CD4-positive, CD25-positive, alpha-beta regulatory T cell (primary cell): ENCODE data around the gene NVL. TPM values are rescaled to one million over a fixed set of nuclear protein-coding genes. Genes with fewer than 3 reads are reported as not detected.
"Not testable (repeated sequence)": the region's sequence is repeated elsewhere in the genome, so short reads cannot be mapped to it uniquely, and the experiment has no call there.

ENCODE experiments used
- ATAC-seq, 2 donors: fragments of 150-1000 bp; cut with Tn5 transposase; one replicate each; pipeline ENCODE4 v1.10.0; 2021; ENCODE audit warnings: low read depth in 2 of 2, moderate number of reproducible peaks in 2 of 2, moderate library complexity in 1 of 2
- DNase-seq, 3 donors: peaks; one replicate each; pipeline versions ENCODE4 v3.0.0 to v3.0.0-alpha.2; 2012 to 2022; ENCODE audit warnings: mixed read lengths in 1 of 3
- H3K27ac ChIP-seq: one replicate; pipeline ENCODE4 v1.7.0; 2013; ENCODE audit warnings: mild to moderate bottlenecking, low read length; ENCODE audit not compliant: insufficient read depth, poor library complexity, severe bottlenecking
- H3K27me3 ChIP-seq: one replicate; pipeline ENCODE4 v1.7.0; 2013; ENCODE audit warnings: low read length; ENCODE audit not compliant: control insufficient read depth, insufficient read depth
- H3K36me3 ChIP-seq: one replicate; pipeline ENCODE4 v1.7.0; 2013; ENCODE audit warnings: mild to moderate bottlenecking, low read length, moderate library complexity; ENCODE audit not compliant: control insufficient read depth, insufficient read depth
- H3K4me1 ChIP-seq: 2 replicates; pipeline ENCODE4 v1.7.0; 2013; ENCODE audit warnings: mild to moderate bottlenecking, low read length; ENCODE audit not compliant: insufficient read depth, control insufficient read depth, poor library complexity, severe bottlenecking
- H3K4me3 ChIP-seq: one replicate; pipeline ENCODE4 v1.7.0; 2013; ENCODE audit warnings: low read depth, mild to moderate bottlenecking, low read length, moderate library complexity
- H3K9me3 ChIP-seq, 2 experiments: 1 replicate in 1 of 2; 2 replicates in 1 of 2; pipeline ENCODE4 v1.7.0; 2013; ENCODE audit warnings: low read length in 2 of 2, mild to moderate bottlenecking in 1 of 2, moderate library complexity in 1 of 2; ENCODE audit not compliant: control insufficient read depth in 2 of 2
- H3K27ac Mint-ChIP-seq, 3 donors: one replicate each; pipeline ENCODE4 v1.8.0; 2020 to 2022; ENCODE audit warnings: mild to moderate bottlenecking in 3 of 3, mixed read lengths in 3 of 3, moderate library complexity in 2 of 3
- H3K27me3 Mint-ChIP-seq: one replicate; pipeline ENCODE4 v1.8.0; 2022; ENCODE audit warnings: mild to moderate bottlenecking, mixed read lengths
- H3K36me3 Mint-ChIP-seq: one replicate; pipeline ENCODE4 v1.8.0; 2020; ENCODE audit warnings: mixed read lengths
- H3K4me1 Mint-ChIP-seq, 4 donors: one replicate each; pipeline ENCODE4 v1.8.0; 2020 to 2022; ENCODE audit warnings: mixed read lengths in 4 of 4, mild to moderate bottlenecking in 1 of 4
- H3K4me3 Mint-ChIP-seq, 4 donors: one replicate each; pipeline ENCODE4 v1.8.0; 2020 to 2022; ENCODE audit warnings: mild to moderate bottlenecking in 4 of 4, mixed read lengths in 4 of 4, moderate library complexity in 3 of 4
- H3K9me3 Mint-ChIP-seq, 7 donors: one replicate each; pipeline ENCODE4 v1.8.0; 2020 to 2022; ENCODE audit warnings: mixed read lengths in 7 of 7, mild to moderate bottlenecking in 3 of 7, moderate library complexity in 2 of 7
- polyA plus RNA-seq, 4 donors: library from polyadenylated mRNA; unstranded; fragments of 300-500 nt; fragmentation: Illumina TruSeq; gene quantifications; one replicate each; pipeline ENCODE4 v1.2.3, GENCODE V29; 2021
- total RNA-seq: library from RNA; stranded (reverse); gene quantifications from one replicate; pipeline ENCODE4 v1.2.3, GENCODE V29; 2022

NVL gene
- total and polyA plus RNA-seq, 5 donors from 2014 or later: 9.0 to 40.2 (median 15.9) TPM

DNA sequence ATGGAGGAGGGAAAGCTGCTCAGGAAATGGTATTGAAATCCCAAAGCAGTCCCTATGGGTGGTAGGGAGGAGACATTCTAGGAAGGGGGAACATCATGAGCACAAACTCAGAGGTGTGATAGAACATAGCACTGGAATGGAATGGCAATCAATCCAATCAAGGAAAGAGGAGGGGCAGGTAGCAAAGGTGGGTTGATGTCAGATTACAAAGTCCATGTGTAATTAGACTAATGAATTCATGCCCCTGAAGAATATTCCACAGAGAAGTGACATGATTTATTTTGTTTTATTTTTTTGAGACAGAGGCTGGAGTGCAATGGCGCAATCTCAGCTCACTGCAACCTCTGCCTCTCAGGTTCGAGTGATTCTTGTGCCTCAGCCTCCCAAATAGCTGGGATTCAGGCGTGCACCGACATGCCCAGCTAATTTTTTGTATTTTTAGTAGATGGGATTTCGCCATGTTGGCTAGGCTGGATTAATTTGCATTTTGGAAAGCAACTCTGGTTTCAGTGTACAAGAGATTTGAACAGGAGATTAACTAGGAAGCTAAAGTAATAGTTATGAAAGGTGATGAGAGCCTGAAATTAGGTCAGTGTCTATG is 110.9 kb downstream of the NVL start:
- Mint-ChIP-seq H3K27ac (no peak overlapping the region), H3K4me3 (no peak overlapping the region), H3K9me3 (no peaks in the 10 kb centered on the region), H3K27me3 (no peaks in the 10 kb centered on the region), H3K36me3 (no peaks in the 10 kb centered on the region), H3K4me1 (peaks cover 0 to 4% (median 1%) of the 10 kb centered on the region in 4 donors)
- no peaks in the 10 kb centered on the region for H3K4me1 ChIP-seq
- no peaks in the 10 kb centered on the region for H3K27me3 ChIP-seq
- H3K27ac ChIP-seq: no peak overlapping the region
- no peaks in the 10 kb centered on the region for H3K9me3 ChIP-seq
- no peaks in the 10 kb centered on the region for H3K36me3 ChIP-seq
- H3K4me3 ChIP-seq: no peak overlapping the region
- no peak for ATAC-seq
- no peak for DNase-seq

DNA sequence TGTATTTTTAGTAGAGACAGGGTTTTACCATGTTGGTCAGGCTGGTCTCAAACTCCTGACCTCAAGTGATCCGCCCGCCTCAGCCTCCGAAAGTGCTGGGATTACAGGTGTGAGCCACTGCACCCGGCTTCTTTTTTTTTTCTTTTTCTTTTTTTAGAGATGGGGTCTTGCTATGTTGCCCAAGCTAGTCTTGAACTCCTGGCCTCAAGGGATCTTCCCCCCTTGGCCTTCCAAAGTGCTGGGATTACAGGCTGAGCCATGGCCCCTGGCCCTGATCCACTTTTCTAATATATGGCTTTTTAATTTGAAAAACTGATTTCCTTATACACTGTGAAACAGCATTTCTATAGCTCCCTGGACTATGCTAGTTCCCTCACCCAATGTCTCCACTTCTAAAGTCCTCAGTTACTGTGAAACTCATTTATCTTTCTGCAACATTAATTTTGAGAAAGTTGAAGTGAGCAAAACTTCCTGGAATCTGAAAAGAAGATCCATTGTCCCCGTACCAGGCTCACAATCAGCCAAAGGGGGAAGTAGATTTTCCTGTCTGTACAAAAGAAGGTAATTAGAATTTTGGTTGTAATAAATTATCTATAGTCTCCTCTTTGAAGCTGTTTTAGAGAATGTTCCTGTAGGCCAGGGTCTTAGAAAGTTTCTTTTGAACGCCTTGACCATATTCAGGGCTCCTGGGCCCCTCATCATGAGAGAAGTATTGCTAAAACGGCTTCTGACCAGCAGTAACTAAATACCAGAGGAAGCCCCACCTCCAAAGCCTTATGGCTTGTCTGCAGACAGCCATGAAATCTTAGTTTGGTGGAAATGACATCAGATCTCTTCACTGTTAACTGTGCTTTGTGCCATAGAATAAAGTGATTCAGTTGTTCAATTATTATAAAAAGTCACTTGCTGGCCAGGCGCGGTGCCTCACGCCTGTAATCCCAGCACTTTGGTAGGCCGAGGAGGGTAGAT is 112.0 kb downstream of the NVL start:
- Histone ChIP-seq H3K4me3 (no peak overlapping the region), H3K36me3 (no peaks in the 10 kb centered on the region), H3K27me3 (no peaks in the 10 kb centered on the region), H3K9me3 (no peaks in the 10 kb centered on the region), H3K27ac (no peak overlapping the region), H3K4me1 (no peaks in the 10 kb centered on the region)
- Mint-ChIP-seq H3K27me3 (no peaks in the 10 kb centered on the region), H3K36me3 (no peaks in the 10 kb centered on the region), H3K4me1 (peaks cover 0 to 4% (median 0%) of the 10 kb centered on the region in 4 donors), H3K27ac (peak overlapping the region in 1 of 3 donors; percentile 20), H3K9me3 (no peaks in the 10 kb centered on the region), H3K4me3 (no peak overlapping the region)
- ATAC-seq: no peak
- no peak for DNase-seq

DNA sequence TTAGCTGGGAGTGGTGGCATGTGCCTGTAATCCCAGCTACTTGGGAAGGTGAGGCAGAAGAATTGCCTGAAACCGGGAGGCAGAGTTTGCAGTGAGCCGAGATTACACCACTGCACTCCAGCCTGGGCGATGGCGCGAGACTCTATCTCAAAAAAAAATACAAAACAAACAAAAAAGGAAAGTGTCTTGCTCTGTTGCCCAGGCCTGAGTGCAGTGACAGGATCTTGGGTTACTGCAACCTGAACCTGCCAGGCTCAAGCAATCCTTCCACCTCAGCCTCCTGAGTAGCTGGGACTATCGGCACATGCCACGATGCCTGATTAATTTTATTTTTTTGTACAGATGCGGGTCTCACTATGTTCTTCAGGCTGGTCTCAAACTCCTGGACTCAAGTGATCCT is 113.6 kb downstream of the NVL start:
- Mint-ChIP-seq H3K9me3 (no peaks in the 10 kb centered on the region), H3K27me3 (no peaks in the 10 kb centered on the region), H3K4me1 (peaks cover 0 to 4% (median 0%) of the 10 kb centered on the region in 4 donors), H3K4me3 (no peak overlapping the region), H3K36me3 (no peaks in the 10 kb centered on the region), H3K27ac (peak overlapping the region in 1 of 3 donors; percentile 27)
- no peaks in the 10 kb centered on the region for H3K27me3 ChIP-seq
- DNase-seq: no peak
- H3K4me1 ChIP-seq: no peaks in the 10 kb centered on the region
- H3K27ac ChIP-seq: no peak overlapping the region
- no peak overlapping the region for H3K4me3 ChIP-seq
- no peak for ATAC-seq
- H3K9me3 ChIP-seq: no peaks in the 10 kb centered on the region
- no peaks in the 10 kb centered on the region for H3K36me3 ChIP-seq

DNA sequence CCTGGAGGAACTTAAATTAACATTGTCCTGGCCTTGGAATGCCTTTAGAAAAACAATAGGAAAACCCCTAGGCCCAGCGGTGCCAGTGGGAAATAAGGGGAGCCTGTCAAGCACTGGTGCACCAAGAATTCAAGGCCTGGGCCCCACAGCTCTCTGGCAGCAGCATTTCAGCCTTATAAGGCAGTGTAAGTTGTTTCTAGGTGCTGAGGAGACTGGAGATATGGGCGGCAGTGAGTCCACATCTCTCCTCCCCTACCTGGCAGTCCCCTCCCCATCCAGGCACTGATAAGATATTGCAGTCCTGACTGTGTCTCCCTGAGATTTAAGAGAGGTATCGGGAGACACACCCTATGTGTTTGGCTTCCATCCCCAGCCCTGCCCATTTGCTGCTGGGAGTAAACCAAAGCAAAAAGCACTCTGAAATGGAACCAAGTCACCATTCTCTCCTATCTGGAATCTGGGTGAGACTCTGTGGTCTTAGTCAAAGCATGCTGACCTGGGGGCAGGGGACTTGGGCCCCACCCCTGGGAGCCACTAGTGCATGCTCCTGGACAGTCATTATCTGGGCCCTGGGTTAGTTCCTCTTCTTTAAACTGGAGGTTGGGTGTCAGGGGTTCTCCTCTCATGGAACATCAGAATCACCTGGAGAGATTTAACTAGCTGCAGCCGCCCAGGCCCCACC is 116.4 kb downstream of the NVL start:
- no peaks in the 10 kb centered on the region for H3K9me3 Mint-ChIP-seq
- Histone ChIP-seq H3K36me3 (no peaks in the 10 kb centered on the region), H3K27ac (no peak overlapping the region), H3K9me3 (no peaks in the 10 kb centered on the region), H3K4me3 (no peak overlapping the region), H3K4me1 (no peaks in the 10 kb centered on the region), H3K27me3 (no peaks in the 10 kb centered on the region)
- H3K4me3 Mint-ChIP-seq: no peak overlapping the region
- no peak overlapping the region for H3K27ac Mint-ChIP-seq
- H3K4me1 Mint-ChIP-seq: peaks cover 0 to 4% (median 0%) of the 10 kb centered on the region in 4 donors
- H3K27me3 Mint-ChIP-seq: no peaks in the 10 kb centered on the region
- no peak for ATAC-seq
- no peaks in the 10 kb centered on the region for H3K36me3 Mint-ChIP-seq
- no peak for DNase-seq

DNA sequence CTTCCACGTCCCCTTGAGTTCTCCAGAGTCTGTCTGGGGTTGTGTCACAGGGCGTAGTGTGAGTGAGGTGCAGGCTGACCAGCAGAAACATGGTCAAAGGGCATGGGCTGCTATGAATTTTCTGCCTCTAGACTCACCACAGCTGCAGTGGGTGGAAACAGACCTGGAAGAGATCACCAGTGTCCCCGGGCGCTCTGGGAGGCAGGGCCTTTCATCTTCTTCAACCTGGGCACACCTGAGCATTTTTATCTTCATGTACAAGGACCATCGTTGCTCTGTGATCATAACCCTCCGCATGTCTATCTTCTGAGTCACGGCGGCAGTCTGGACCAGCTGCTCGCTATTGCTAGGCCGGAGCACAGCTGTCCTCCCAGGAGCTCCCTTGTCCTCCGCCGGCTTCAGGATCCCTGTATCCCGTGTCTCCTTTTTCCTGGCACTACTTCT is 117.3 kb downstream of the NVL start:
- Histone ChIP-seq H3K27me3 (no peaks in the 10 kb centered on the region), H3K4me1 (no peaks in the 10 kb centered on the region), H3K36me3 (no peaks in the 10 kb centered on the region), H3K27ac (no peak overlapping the region), H3K9me3 (no peaks in the 10 kb centered on the region), H3K4me3 (no peak overlapping the region)
- Mint-ChIP-seq H3K9me3 (no peaks in the 10 kb centered on the region), H3K4me1 (no peaks in the 10 kb centered on the region), H3K4me3 (no peak overlapping the region), H3K27ac (no peak overlapping the region), H3K27me3 (no peaks in the 10 kb centered on the region), H3K36me3 (no peaks in the 10 kb centered on the region)
- no peak for ATAC-seq
- no peak for DNase-seq

DNA sequence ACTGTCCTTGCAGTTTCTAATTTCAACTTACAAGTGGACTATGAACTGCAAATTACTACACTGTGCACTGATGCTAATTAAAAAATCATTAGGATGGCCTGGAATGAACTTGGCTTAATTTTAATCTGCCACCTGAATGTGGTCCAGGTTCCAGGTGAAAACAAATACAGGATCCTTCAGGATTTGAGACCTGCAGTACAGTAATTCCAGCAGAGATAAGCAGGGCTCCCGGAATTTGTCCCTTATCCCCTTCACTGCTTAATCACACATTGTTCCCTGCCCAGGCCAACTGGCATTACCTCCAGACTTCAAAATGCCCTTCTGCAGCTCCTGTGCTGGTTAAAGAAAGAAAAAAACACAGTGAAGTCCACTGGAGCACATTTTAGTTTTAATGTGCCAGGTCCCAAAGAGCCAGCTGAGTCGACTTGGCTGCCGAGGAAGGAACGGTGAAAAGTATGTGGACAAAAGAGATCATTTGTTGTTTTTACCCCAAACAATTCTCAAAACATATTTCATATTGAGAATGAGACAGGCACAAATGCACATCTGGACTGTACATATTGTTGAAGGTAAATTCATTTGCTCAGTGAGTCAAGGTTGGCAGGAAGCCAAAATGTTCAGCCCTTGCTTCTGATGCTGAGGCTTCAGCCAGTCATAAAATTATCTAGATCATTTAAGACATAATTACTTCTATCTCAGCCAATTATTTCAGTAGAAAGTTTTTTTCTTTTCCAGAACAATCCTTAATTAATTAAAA is 118.6 kb downstream of the NVL start:
- Histone ChIP-seq H3K9me3 (no peaks in the 10 kb centered on the region), H3K27ac (no peak overlapping the region), H3K36me3 (no peaks in the 10 kb centered on the region), H3K4me1 (no peaks in the 10 kb centered on the region), H3K27me3 (no peaks in the 10 kb centered on the region), H3K4me3 (no peak overlapping the region)
- Mint-ChIP-seq H3K27me3 (no peaks in the 10 kb centered on the region), H3K9me3 (no peaks in the 10 kb centered on the region), H3K36me3 (no peaks in the 10 kb centered on the region), H3K4me1 (no peaks in the 10 kb centered on the region), H3K4me3 (no peak overlapping the region), H3K27ac (no peak overlapping the region)
- DNase-seq: peak in 1 of 3 donors; percentile 24
- ATAC-seq: no peak

DNA sequence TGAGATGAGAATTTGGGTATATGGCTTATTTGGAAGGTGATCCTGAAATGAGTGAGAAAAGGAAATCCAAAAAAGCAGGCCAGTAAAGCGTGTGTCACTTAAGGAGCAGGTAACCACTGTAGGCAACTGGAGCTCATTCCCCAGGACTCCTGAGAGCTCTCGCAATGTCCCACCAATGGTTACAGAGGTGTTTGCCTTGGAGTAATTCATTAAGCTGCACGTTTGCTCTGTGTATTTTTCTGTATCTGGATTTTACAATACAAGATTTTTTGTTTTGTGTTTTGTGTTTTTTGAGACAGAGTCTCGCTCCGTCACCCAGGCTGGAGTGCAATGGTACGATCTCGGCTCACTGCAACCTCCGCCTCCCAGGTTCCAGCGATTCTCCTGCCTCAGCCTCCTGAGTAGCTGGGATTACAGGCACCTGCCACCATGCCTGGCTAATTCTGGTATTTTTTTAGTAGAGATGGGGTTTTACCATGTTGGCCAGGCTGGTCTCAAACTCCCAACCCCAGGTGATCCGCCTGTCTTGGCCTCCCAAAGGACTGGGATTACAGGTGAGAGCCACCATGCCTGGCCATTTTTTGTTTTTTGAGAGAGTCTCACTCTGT is 123.9 kb downstream of the NVL start:
- H3K27ac Mint-ChIP-seq, H3K27me3 ChIP-seq, H3K9me3 Mint-ChIP-seq, H3K36me3 Mint-ChIP-seq, H3K27me3 Mint-ChIP-seq, H3K36me3 ChIP-seq, DNase-seq, H3K9me3 ChIP-seq, ATAC-seq, H3K27ac ChIP-seq, H3K4me3 ChIP-seq, H3K4me1 ChIP-seq: not testable (repeated sequence)
- H3K4me1 Mint-ChIP-seq: peaks cover 0 to 13% (median 8%) of the 10 kb centered on the region in 4 donors
- H3K4me3 Mint-ChIP-seq: peak overlapping the region in 1 of 4 donors; percentile 38
